ENCODE data around the gene DLGAP4.

DLGAP4 gene

DNA sequence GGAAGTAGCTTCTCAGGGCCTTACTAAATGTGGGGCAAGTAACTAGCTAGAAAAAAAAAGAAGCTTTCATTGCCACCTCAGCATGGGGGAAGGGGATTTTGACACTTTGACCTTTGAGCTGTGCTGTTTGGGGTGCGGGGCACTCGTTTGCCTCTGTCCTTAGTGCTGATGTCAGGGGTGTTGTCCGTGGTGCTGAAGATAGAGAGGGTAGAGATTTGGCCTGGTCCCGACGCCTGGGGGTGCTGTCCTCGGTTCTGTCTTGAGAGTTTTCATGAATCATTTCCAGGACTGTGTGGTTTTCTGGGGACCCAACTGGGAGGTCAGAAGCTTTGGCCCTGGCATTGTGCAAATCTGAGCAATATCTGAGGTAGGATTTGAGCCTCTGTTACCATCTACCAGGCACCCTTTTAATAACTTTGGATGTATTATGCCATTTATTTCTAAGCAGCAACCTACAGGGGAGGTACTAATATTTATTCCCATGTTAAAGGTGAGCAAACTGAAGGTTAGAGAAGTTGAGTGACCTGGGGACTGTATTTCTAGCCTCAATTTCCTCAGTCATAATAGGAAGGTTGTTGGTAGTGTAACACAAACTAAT lies 78.0 kb downstream of the DLGAP4 start:
- peak; percentile 3 for DNase-seq

DNA sequence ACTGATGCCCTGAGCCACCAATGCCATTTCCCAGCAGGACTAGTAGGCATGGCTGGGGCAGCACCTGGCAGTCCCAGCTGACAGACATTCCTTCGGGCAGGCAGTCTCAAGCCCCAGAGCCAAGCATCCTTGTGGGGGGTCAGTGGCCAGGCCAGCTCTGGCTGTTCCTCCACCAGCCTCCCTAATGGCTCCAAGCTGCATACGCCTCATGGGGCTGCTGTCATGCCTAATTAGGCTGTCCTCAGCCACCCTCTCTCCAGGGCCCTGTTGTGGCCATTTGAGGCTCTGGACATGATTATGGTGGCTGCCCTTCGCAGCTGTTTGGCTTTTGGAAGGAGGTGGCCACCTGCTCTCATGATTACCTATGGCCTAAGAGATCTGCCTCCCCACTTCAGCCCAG lies 79.4 kb downstream of the DLGAP4 start:
- DNase-seq: no peak

DNA sequence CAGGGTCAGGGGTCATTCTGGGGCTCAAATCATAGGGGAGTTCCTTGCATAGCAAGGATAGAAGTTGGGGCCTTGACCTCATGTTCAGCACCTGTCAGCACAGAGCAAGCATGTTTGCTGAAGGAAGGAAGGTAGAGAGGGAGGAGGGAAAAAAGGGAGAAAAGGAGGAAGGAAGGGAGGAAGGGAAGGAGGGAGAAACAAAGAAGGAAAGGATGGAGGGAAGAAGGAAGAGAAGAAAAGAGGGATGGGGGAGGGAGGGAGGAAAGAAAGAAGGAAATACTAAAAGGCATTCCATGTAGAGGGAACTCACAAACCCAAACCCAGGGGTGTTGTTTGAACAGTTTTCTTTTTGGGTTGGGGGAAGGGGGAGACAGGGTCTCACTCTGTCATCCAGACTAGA lies 80.1 kb downstream of the DLGAP4 start:
- DNase-seq: no peak

DNA sequence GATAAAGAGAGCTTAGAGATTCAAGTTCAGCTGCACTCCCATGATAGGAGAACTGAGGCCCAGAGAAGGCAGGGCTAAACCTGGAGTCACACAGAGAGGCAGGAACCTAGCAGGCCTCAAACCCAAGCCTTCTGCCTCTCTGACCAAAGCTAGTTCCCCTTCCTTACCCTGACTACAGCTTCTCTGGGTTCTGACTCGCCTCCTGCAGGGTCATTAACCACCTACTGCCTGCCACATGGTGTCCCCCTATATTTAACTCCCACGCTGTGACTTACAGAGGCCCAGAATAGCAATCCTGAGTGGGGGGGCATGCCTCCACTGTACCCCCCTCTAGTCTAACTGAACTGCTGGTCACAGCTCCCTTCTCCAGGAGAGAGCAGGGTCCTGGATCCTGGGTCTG lies 84.1 kb downstream of the DLGAP4 start:
- DNase-seq: no peak

DNA sequence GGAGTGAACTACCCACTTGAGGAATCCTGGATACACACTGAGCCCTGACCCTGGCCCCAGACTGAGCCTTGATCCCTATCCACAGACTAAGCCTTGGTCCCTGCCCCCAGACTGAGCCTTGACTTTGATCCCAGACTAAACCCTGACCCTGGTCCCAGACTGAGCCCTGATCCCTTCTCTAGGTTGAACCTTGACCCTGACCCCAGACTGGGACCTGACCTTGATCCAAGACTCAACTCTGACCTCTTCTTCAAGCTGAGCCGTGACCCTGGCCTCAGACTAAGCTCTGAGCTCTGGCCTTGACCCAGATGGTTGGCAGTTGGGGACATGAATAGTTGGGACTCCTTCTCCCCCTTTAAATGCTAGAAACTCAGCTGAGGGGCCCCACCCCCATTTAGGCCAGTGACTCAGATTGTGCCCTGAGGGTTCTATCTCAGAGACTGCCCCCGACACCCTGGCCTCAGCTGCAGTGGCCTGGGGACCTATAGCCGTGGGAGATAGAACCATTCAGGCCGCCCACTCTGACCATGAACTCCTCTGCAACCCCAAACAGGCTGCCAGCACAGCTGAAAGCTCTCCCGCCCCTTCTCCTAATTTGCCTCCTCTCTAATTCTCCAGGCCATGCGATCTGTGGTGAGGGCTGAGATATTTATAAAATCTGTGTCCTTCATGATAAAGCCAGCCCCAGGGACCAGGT lies 84.7 kb downstream of the DLGAP4 start:
- DNase-seq: no peak

DNA sequence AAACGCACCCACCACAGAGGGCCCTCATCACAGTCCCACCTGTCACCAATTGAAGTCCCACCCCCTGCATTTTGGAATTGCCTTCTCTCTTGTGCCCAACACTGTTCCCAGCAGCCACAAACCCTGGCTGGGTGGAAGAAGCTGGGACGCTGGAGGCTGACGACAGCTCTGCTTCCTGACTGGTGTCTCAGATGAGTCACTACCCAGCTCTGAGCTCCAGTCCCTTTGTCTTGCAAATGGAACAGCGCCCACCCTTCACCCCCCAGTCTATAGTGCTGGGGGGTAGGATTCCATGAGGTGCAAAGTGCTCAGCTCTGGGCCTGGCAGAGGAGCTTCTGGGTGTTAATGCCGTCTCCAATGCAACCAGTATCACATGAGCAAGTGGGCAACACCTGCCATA lies 85.3 kb downstream of the DLGAP4 start:
- DNase-seq: no peak

DNA sequence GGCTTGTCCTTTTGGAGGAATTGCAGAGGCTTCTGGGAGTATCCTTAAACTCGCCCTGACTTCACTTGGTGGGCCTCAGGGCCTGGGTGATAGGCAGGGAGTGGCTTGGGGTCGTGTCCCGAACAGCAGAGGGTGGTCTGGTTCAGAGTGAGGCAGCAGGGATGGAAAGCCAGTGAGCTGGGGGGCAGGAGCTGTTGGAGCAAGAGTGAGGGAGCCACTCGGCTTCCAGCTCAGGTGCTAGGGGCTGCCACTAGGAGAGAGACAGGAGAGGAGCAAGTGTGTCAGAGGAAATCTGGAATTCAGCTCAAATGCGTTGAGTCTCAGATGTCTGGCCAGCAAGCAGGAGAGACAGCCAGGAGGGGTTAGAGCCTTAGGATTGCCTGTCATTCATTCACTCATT lies 85.8 kb downstream of the DLGAP4 start:
- DNase-seq: no peak

DNA sequence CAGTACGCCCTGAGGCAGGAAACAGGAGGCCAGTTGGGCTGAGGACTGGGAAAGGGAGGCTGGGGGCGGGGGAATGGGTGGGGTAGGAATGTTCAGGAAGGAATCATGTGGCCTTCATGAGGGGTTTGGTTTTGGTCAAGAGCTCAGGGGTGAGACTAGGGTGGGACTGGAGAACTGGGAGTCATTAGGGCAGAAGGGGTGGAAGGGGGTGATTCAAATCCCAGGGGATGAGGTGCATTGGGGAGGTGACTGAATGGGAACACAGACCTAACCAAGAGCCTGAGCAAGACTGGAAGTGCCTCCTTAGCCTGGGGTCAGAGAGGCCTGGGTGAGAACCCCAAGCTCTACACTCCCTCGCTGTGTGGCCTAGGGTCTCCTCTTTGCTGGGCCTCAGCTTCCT lies 86.8 kb downstream of the DLGAP4 start:
- no peak for DNase-seq

DNA sequence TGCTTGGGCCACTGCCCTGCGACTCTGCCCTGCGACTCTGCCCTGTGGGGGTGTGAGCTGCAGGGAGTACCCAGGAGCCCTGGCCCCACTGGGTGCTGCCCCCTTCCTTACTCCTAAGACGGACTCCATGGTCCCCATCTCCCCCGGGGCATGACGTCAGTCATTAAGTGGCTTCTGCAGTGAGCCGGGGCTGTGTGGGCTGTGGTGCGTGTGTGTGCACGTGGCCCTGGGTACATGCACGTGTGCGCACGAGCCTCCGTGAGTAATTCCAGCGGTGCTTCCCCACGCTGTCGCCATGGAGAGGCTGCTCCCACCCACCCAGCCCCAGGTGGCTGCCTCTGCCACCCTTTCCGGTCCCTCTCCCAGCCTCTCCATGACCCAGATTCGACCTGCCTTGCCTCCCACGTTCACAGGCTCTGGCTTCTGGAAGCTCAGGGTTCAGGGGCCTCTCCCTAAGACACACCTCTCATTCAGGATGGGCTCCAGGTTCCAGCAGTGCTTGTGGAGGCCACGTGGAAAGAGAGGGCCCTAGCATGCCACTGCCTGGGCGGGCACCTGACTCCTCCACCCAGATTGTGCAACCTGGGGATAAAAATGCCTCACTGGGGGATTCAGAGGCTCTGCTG lies 88.3 kb downstream of the DLGAP4 start:
- no peak for DNase-seq

DNA sequence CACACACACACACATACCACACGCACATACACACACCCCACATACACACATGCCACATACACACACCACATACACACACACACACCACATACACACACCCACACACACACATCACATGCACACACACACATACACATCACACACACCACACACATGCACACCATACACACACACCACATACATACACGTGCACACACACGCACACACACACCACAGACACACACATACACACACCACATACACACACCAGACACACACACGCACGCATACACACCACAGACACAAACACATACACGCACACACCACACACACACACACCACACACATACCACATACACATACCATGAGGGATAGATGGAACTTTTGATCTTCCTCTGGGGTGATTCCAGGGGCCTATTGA lies 90.2 kb downstream of the DLGAP4 start:
- no peak for DNase-seq

DNA sequence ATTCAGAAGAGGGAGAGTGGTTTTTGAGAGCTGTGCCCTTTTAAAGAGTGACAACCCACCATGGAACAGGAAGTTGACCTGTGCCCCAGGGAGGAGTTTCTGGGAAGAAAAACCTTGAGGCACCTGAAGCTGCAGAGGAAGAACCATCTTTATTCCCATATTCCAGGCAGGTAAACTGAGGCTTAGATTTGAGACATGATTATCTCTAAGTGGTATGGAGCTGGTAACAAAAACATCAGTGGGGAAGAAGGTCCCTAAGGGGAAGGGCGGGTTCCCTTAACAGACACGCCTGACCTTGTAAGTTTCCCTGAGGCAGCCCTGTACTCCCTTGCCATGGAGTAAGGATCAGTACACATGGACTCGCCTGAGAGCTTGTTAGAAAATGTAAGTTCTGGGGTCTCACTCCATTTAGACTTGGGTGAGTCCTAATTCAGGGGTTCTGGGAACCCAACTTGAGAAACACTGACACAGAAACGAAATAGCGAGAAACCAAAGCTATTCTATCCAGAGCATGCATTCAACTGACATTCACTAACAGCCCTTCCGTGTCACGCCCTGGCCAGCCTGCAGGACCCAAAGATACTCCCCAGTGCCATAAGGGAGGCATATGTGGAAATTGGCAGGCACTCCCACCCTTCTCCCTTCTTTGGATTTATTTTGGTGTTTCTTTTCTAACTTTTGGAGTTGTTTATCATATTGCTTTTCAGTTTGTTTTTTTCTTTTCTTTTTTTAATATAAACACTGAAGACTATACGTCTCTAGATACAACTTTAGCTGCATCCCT lies 90.9 kb downstream of the DLGAP4 start:
- no peak for DNase-seq

DNA sequence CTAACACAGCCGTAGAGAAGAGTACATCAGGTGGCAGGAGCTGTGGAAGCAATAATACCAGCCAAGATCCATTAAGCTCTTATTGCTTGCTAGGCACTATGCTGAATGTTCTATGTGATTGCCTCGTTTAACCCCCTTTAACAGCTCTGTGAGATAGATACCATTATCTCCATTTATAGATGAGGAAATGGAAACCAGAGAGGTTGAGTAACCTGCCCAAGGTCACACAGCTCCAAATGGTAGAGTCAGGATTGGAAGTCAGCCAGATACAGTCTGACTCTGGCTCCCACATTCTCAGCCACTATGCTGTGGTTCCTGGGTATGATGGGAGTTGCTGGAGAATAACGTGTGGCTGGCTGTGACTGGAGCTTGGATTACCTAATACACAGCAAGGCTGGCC lies 92.4 kb downstream of the DLGAP4 start:
- no peak for DNase-seq

DNA sequence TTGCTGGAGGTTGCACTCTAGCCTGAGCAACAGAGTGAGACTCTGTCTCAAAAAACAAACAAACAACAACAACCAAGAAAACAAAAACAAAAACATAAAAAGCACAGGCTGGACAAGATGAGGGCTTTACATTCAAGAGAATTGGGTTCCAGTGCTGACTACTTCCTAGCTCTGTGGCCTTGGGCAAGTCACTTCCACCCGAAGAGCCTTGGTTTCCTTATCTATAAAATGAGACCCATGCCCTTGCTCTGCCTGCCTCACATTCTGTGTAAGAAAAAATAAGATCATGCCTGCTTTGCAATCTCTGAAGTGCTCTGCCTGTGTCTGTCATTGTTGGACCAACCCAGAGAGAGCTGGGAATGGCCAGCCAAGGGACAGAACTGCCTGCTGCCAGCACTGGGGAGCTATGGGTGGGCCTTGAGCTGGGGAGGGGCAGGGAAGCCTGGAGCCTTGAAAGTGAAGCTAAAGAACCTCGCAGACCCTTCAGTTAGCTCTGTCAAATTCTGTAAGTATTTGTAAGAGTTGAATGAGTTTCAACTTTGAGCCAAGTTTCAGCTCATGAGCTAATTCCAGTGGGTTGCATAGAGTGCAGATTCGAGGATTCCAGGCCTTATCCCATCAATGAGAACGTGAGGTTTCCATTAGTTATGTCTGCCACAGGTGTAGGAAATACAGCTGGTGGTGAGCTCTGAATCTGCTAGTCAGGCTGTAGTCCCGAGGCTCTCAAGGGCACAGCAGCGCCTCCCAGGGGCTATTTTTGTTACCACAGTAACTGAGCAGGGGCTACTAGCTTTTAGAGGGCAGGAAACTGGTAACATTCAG lies 93.2 kb downstream of the DLGAP4 start:
- no peak for DNase-seq

DNA sequence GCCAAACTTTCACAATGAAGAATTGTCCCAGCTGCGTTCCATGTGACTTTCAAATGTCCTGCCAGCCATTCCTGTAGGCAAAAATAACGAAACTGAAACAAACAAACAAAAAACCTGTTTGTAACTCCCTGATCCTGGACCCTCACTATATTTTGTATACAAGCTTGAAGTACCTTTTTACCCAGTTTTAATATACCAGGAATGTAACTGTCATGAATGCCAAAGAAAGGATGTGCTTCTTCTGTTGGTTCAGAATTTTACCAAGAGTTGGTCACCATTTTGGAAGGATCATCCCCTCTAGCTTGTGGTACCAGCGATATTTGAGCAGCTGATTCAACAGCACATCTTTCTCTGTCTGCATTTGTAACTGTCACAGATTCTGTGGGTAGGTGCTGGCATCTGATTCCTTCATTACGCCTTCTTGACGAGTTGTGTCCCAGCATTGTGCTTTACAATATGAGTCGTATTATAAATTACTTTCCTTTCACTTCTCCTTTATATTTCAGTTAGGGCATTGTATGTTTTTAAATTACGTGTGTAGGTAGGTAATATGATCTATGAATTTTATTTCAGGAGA lies 93.9 kb downstream of the DLGAP4 start:
- no peak for DNase-seq

DNA sequence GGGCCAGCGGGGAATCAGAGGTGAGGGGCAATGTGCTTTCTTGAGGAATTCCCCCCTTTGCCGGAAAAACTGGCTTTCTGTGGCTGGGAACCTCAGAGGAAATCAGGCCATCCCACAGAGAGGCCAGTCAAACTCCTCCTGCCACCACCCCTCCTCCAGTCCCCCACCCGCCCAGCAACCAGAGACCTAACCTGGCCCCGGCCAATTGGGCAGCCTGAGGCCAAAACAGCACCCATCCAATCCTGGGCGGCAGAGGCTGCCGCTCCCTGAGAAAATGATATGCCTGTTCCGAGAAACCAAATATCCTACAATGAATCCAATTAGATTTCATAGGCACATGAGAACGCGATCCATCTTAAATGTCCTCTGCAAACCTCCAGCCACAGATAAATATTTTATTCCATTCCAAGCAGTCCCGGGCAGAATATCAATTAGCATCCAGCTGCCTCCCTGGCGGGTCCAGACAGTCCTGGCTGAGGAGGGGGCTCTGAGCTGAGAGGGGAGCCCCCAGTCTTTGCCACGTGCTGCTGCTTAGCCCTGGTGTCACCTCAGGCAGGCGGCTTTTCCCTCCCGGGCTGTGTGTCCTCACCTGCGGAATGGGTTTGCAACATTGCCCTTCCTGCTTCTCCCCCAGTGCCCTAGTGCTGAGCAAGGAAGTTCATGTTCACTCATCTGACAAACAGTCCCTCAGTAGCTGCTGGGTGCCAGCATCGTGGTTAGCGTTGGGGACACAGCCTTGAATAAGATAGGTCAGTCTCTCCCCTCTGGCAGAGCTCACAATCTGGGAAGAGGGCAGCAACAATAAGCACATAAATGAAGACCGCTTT lies 95.0 kb downstream of the DLGAP4 start:
- DNase-seq: no peak

DNA sequence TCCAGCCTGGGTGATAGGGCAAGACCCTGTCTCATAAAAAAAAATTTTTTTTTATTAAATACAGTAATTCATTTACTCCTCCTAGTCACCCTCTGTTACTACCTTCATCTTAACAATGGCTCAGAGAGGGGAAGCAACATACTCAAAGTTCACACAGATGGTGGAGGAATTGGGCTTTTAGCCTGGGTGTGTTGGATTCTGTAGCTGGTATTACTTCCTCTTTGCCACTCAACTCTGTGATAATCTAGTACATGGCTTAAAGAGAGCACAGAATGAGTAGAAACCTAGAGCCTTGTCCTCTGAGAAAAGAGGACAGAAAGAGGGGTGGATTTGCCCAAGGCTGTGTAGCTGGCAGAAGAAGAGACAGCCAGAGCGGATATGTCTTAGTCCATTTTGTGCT lies 96.6 kb downstream of the DLGAP4 start:
- no peak for DNase-seq

DNA sequence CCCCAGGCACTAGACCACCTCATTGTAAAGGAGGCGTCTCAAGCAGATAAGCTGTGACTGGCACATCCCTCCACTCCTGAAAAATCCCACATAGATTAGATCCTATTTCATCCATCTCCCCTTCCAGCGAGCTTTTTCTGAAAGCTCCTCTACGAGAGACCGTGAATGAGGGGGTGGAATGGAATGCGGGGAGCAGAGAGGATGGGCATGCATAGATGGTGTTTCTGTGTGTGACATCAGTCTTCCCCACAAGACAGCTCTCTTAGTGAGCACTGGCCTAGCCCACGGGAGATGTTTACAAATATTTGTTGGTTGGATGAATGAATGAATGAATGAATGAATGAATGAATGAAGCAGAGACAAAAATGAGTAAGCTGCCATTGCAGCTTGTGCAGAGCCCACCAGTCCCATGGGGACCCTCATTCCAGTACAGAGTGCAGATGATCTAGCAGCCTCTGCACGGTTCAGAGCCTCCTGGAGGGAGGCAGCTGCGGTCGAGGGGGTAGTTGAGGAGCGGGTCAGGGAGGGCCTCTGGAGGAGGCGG lies 98.4 kb downstream of the DLGAP4 start:
- DNase-seq: no peak

DNA sequence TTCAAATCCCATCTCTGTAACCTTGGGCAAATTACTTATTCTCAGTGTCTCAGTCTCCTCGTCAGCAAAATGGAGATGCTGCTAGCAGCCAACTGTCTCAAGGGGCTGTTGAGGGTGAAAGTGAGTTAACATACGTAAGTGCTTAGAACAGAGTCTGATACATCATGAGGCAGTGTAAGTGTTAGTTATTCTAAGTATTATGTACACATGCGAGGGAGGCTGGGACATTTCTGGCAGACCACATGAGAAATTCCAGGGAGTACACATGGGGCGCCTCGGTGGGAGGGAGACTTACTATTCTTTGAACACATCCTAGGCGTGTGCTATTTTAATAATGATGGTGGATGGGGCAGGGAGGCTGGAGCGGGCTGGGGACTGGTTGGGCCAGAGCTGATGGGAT lies 99.1 kb downstream of the DLGAP4 start:
- DNase-seq: no peak

DNA sequence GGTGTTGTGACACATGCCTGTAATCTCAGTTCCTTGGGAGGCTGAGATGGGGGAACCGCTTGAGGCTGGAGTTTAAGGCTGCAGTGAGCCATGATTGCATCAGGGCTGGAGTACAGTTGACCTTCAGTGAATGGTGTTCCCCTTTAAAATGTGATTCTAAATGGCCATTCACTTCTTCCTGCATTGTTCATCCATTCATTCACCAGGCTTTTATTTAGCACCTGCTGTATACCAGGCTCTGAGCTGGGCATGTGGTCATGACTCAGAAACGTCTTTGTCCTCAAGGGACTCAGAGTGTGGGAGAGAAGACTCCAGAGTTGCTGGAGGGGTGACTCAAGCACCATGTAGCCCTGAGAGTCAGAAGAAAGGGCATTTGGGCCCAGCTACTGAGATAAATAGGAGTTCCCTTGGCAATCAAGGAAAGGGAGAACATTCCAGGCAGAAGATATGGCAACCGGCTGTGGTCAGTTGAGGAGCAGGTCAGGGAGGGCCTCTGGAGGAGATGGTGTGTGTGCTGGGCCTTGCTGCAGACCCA lies 101.1 kb downstream of the DLGAP4 start:
- DNase-seq: no peak

DNA sequence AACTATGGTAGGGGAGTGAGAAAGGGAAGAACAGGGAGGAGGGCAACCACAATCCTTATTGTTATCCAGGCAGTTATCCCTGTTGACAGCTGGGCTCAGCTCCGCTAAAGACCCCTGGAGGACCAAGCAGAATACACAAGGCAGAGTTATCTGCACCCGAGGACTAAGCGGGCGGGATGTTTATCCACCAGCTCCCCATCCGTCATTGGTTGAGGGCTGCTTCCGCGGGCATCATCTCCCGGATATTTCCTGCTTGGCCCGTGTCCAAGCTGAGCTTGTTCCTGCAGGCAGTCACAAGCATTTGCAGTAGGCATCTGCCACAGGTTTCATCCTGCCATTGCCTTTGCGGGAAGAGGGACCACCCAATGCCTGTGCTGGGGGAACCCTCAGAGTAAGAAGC lies 102.1 kb downstream of the DLGAP4 start:
- DNase-seq: no peak

DNA sequence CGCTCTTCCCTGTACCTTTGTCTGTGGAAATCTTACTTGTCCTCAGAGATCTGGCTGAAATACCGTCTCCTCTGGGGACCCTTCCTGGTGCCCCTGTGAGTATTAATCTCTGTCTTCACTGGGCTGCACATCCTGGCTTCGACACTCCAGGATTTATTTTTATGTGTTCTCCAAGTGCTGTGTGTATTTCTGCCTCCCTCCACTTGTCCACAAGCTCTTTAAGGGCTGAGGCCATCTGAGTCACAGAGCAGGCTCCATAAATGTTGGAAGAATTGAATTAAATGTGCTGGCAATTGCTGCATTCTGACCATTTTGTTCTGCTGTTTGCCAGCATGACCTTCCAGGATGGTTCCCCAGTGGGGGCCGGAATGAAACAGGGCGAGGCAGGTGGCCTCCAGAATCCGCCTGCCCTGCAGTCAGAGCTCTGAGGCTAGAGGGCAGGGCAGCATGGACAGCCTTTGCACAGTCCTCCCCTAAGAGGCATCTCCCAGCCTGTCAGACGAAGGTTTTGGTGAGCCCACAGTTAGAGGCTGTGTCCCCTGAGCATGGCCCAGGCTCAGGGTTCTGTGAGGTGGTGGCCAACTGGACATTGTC lies 105.8 kb downstream of the DLGAP4 start:
- no peak for DNase-seq

Data from stimulated activated naive CD4-positive, alpha-beta T cell treated with Interleukin-2 at 50 U/mL for 16 hours (primary cell).